Neuronal stem cell (in vitro differentiated cells): ENCODE data around the gene ARHGAP42.

Experiments used
- DNase-seq: peaks from one replicate; pipeline ENCODE4 v3.0.0-alpha.2; 2013; ENCODE audit warnings: low spot score
- H2AFZ ChIP-seq: one replicate; pipeline ENCODE4 v1.6.1; 2013; ENCODE audit warnings: mild to moderate bottlenecking, low read length, inconsistent platforms
- H2AK5ac ChIP-seq: 2 replicates; pipeline ENCODE4 v1.6.1; 2013; ENCODE audit warnings: low read depth, mild to moderate bottlenecking, inconsistent platforms, low read length, moderate library complexity, mixed read lengths
- H2BK120ac ChIP-seq: 2 replicates; pipeline ENCODE4 v1.6.1; 2013; ENCODE audit warnings: low read depth, mild to moderate bottlenecking, inconsistent platforms, low read length, moderate library complexity, mixed read lengths
- H2BK12ac ChIP-seq: one replicate; pipeline ENCODE4 v1.6.1; 2013; ENCODE audit warnings: low read length, inconsistent platforms
- H2BK15ac ChIP-seq: 2 replicates; pipeline ENCODE4 v1.6.1; 2013; ENCODE audit warnings: mild to moderate bottlenecking, low read length, inconsistent platforms, mixed read lengths
- H2BK5ac ChIP-seq: one replicate; pipeline ENCODE4 v1.6.1; 2013; ENCODE audit warnings: inconsistent platforms, mild to moderate bottlenecking, low read length, moderate library complexity
- H3K14ac ChIP-seq: one replicate; pipeline ENCODE4 v1.6.1; 2013; ENCODE audit warnings: low read length, inconsistent platforms
- H3K18ac ChIP-seq: 2 replicates; pipeline ENCODE4 v1.6.1; 2013; ENCODE audit warnings: low read length, inconsistent platforms
- H3K23ac ChIP-seq: 2 replicates; pipeline ENCODE4 v1.6.1; 2013; ENCODE audit warnings: low read depth, mild to moderate bottlenecking, mixed read lengths, low read length, inconsistent platforms; ENCODE audit not compliant: poor library complexity
- H3K27ac ChIP-seq: replicated peaks from 3 replicates; pipeline ENCODE4 v1.5.1; 2013; ENCODE audit warnings: low read length, inconsistent platforms
- H3K27me3 ChIP-seq, 3 experiments: 2 replicates each; pipeline ENCODE4 v1.6.1; 2013; ENCODE audit warnings: low read length in 3 of 3, mild to moderate bottlenecking in 2 of 3, inconsistent platforms in 1 of 3, low read depth in 1 of 3, mixed read lengths in 1 of 3, moderate library complexity in 1 of 3; ENCODE audit not compliant: control insufficient read depth in 3 of 3, insufficient read depth in 3 of 3
- H3K36me3 ChIP-seq, 2 donors: replicated peaks in 1 of 2; 2 replicates each; pipeline ENCODE4 v1.6.1; 2013; ENCODE audit warnings: low read length in 2 of 2; ENCODE audit not compliant: control insufficient read depth in 2 of 2, insufficient read depth in 2 of 2
- H3K4ac ChIP-seq: 2 replicates; pipeline ENCODE4 v1.6.1; 2013; ENCODE audit warnings: inconsistent platforms, mild to moderate bottlenecking, low read length, moderate library complexity
- H3K4me1 ChIP-seq, 2 donors: 1 replicate in 1 of 2; 2 replicates in 1 of 2; pipeline ENCODE4 v1.6.1; 2013; ENCODE audit warnings: low read length in 2 of 2, low read depth in 1 of 2; ENCODE audit not compliant: control insufficient read depth in 2 of 2, insufficient read depth in 1 of 2
- H3K4me2 ChIP-seq: one replicate; pipeline ENCODE4 v1.6.1; 2013; ENCODE audit warnings: mild to moderate bottlenecking, low read length, inconsistent platforms; ENCODE audit not compliant: insufficient read depth, poor library complexity, severe bottlenecking
- H3K4me3 ChIP-seq, 2 donors: 2 replicates each; pipeline ENCODE4 v1.5.1; 2013; ENCODE audit warnings: low read length in 2 of 2, mild to moderate bottlenecking in 2 of 2, inconsistent platforms in 1 of 2, moderate library complexity in 1 of 2
- H3K79me1 ChIP-seq: one replicate; pipeline ENCODE4 v1.6.1; 2013; ENCODE audit warnings: low read depth, mild to moderate bottlenecking, inconsistent platforms, low read length, moderate library complexity
- H3K9ac ChIP-seq: one replicate; pipeline ENCODE4 v1.6.1; 2013; ENCODE audit warnings: mild to moderate bottlenecking, low read depth, low read length, inconsistent platforms; ENCODE audit not compliant: poor library complexity
- H3K9me3 ChIP-seq, 2 donors: replicated peaks in 1 of 2; 2 replicates each; pipeline versions ENCODE3 to v1.6.1; 2013; ENCODE audit warnings: low read length in 2 of 2, mild to moderate bottlenecking in 2 of 2, inconsistent platforms in 1 of 2, low read depth in 1 of 2, mixed read lengths in 1 of 2, moderate library complexity in 1 of 2; ENCODE audit not compliant: control insufficient read depth in 2 of 2, insufficient read depth in 1 of 2
- H4K8ac ChIP-seq: one replicate; pipeline ENCODE4 v1.6.1; 2013; ENCODE audit warnings: low read depth, mild to moderate bottlenecking, inconsistent platforms, low read length, moderate library complexity
- H4K91ac ChIP-seq: one replicate; pipeline ENCODE4 v1.6.1; 2013; ENCODE audit warnings: low read length, low read depth, mild to moderate bottlenecking, inconsistent platforms; ENCODE audit not compliant: poor library complexity
- WGBS, 2 donors: extraction: QIAGEN DNeasy Blood & Tissue Kit; methylation state at CpG; one replicate each; pipeline ENCODE4 v1.1.7; 2013; ENCODE audit warnings: missing lambda C conversion rate in 2 of 2, mixed read lengths in 1 of 2; ENCODE audit not compliant: insufficient read length in 2 of 2, insufficient replicate concordance in 1 of 2; ENCODE audit errors: extremely low coverage in 2 of 2; 5-methylcytosine and 5-hydroxymethylcytosine counted together

Gene ARHGAP42

GRCh38 chr11:100875521-100875869 is 188.4 kb downstream of the ARHGAP42 start:
- Histone ChIP-seq H3K27me3 (no peaks in the 10 kb centered on the region), H4K91ac (no peak overlapping the region), H2BK5ac (no peak overlapping the region), H2BK15ac (no peak overlapping the region), H3K23ac (no peak overlapping the region), H2BK120ac (no peak overlapping the region), H3K9ac (no peak overlapping the region), H3K4me1 (peaks cover 0 to 1% of the 10 kb centered on the region in 2 donors), H3K4me3 (no peak overlapping the region), H3K18ac (no peak overlapping the region), H4K8ac (no peak overlapping the region), H3K14ac (peak overlapping the region; percentile 31), H3K9me3 (no peaks in the 10 kb centered on the region), H3K4ac (no peak overlapping the region), H3K27ac (no peak overlapping the region), H3K4me2 (no peak overlapping the region), H2AK5ac (no peak overlapping the region), H2AFZ (no peak overlapping the region), H3K79me1 (no peaks in the 10 kb centered on the region), H2BK12ac (no peak overlapping the region), H3K36me3 (no peaks in the 10 kb centered on the region)
- no peak for DNase-seq
- no CpG with 5 or more reads among the region's 8 CpGs for WGBS, 2 donors

GRCh38 chr11:100876815-100877520 is 189.9 kb downstream of the ARHGAP42 start:
- Histone ChIP-seq H2BK15ac (no peak overlapping the region), H3K4me1 (peaks cover 0 to 1% of the 10 kb centered on the region in 2 donors), H3K79me1 (no peaks in the 10 kb centered on the region), H4K8ac (no peak overlapping the region), H4K91ac (no peak overlapping the region), H2BK5ac (no peak overlapping the region), H2BK12ac (no peak overlapping the region), H2AK5ac (no peak overlapping the region), H3K23ac (no peak overlapping the region), H3K4me3 (no peak overlapping the region), H3K9me3 (no peaks in the 10 kb centered on the region), H3K4ac (no peak overlapping the region), H3K27me3 (no peaks in the 10 kb centered on the region), H3K27ac (no peak overlapping the region), H3K4me2 (no peak overlapping the region), H3K9ac (no peak overlapping the region), H3K14ac (no peak overlapping the region), H2BK120ac (no peak overlapping the region), H2AFZ (no peak overlapping the region), H3K36me3 (no peaks in the 10 kb centered on the region), H3K18ac (no peak overlapping the region)
- DNase-seq: no peak
- no CpG with 5 or more reads among the region's 3 CpGs for WGBS, 2 donors

DNA sequence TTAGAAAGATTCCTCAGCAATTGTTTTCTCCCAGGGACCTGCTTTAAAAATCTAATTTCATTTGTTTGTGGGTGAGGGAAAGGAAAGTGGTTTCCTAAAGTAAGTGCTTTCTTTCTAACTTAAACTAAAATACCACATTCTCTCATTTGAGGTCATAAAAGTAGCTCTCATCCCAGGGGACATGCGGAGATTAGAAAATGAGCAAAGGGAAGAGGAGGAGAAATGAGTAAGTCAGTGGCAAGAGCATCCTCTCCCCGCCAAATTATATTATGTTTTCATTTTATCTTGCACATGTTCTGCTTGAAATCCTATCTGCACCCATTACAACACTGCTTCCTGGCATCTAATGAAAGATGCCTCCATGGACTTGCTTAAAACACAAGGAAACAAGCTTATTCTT is 191.4 kb downstream of the ARHGAP42 start:
- Histone ChIP-seq H2BK5ac (no peak overlapping the region), H3K4me1 (no peaks in the 10 kb centered on the region), H3K4me3 (no peak overlapping the region), H3K27ac (no peak overlapping the region), H3K23ac (no peak overlapping the region), H2BK120ac (no peak overlapping the region), H4K91ac (no peak overlapping the region), H2AK5ac (no peak overlapping the region), H2AFZ (no peak overlapping the region), H3K9me3 (no peaks in the 10 kb centered on the region), H3K9ac (no peak overlapping the region), H3K4me2 (no peak overlapping the region), H2BK12ac (no peak overlapping the region), H3K14ac (no peak overlapping the region), H3K18ac (no peak overlapping the region), H3K4ac (no peak overlapping the region), H4K8ac (no peak overlapping the region), H2BK15ac (no peak overlapping the region), H3K27me3 (no peaks in the 10 kb centered on the region), H3K36me3 (no peaks in the 10 kb centered on the region), H3K79me1 (no peaks in the 10 kb centered on the region)
- no CpG with 5 or more reads among the region's 2 CpGs for WGBS, 2 donors
- no peak for DNase-seq

- H3K9ac ChIP-seq: no peak overlapping the region
- H4K91ac ChIP-seq: no peak overlapping the region
- WGBS, 2 donors: no CpG with 5 or more reads among the region's 1 CpG
- no peak overlapping the region for H3K4me2 ChIP-seq
- H3K4me1 ChIP-seq: peaks cover 0 to 2% of the 10 kb centered on the region in 2 donors
- no peaks in the 10 kb centered on the region for H3K79me1 ChIP-seq
- no peak overlapping the region for H2BK120ac ChIP-seq
- DNase-seq: no peak
- no peak overlapping the region for H3K27ac ChIP-seq
- H3K36me3 ChIP-seq: no peaks in the 10 kb centered on the region
- no peak overlapping the region for H2BK5ac ChIP-seq
- no peak overlapping the region for H3K4me3 ChIP-seq
- H2AFZ ChIP-seq: no peak overlapping the region
- no peak overlapping the region for H2BK12ac ChIP-seq
- no peak overlapping the region for H2BK15ac ChIP-seq
- no peaks in the 10 kb centered on the region for H3K9me3 ChIP-seq
- no peak overlapping the region for H3K23ac ChIP-seq
- H4K8ac ChIP-seq: no peak overlapping the region
- no peak overlapping the region for H2AK5ac ChIP-seq
- no peak overlapping the region for H3K14ac ChIP-seq
- H3K4ac ChIP-seq: no peak overlapping the region
- H3K18ac ChIP-seq: no peak overlapping the region
- no peaks in the 10 kb centered on the region for H3K27me3 ChIP-seq
These were observed 195.9 kb downstream of the ARHGAP42 start for GRCh38 chr11:100882957-100883356.
